ENCODE data around the gene DNAJB2. TPM values are rescaled to one million over a fixed set of nuclear protein-coding genes. Genes with fewer than 3 reads are reported as not detected.

DNAJB2 gene
- total and polyA plus RNA-seq, 2 of the 8 experiments (the other 6 are each of a cell fraction or from before 2014, with no cell fraction given) = 21.0 to 26.3 TPM

DNA sequence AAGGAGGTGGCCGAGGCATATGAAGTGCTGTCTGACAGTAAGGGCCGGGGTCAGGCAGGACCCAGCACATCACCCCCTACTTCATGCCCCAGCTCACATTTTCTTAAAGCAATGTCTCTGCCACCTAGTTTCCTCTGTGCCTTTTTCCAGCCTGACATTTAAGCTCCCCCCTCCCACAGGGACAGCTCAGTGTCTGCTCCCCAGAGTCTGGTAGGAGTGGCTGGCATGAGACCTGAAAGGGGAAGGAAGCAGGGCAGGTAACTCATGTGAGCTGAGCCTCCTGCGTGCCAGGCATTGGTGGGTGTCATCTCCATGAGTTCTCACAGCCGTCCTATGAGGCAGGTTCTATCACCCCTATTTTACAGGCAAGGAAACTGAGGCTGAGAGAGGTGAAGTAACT lies 1.5 kb downstream of the DNAJB2 start:
- no peak overlapping the region for H4K5ac ChIP-seq (ENCODE audit: insufficient read length, low read depth, low read length)
- no peak overlapping the region; the same call in 1 of the 2 replicates for H2BK15ac ChIP-seq (ENCODE audit: low read length)
- no peak overlapping the region for H4K91ac ChIP-seq (replicated peaks; ENCODE audit: insufficient read length, low read length)
- no peak overlapping the region for H2BK12ac ChIP-seq (ENCODE audit: low read depth, low read length)
- H3K23me2 ChIP-seq (ENCODE audit: low read depth, low read length) = peaks cover 8% of the 10 kb centered on the region; the same call in 1 of the 2 replicates
- H3K4me2 ChIP-seq (ENCODE audit: insufficient read depth in 1 of 2, low read depth in 2 of 2, low read length in 2 of 2) = peak overlapping the region in 1 of 2 experiments; percentile 73; a peak in 1 of 4 replicates
- H3K56ac ChIP-seq (replicated peaks; ENCODE audit: insufficient read length, low read depth, low read length) = no peak overlapping the region
- ChIA-PET CTCF (ENCODE audit: partially characterized antibody) (interaction anchor here (0.7 to 12.1 kb wide), 6 partner anchors 11 to 107 kb away, joined by 3 to 220 read pairs (median 3); partner anchors contain the start of genes DNPEP and TUBA4B), POLR2A (ENCODE audit: partially characterized antibody) (interaction anchor here (1.3 to 4.5 kb wide), 4 partner anchors 13 to 62 kb away, joined by 3 to 33 read pairs (median 16); partner anchors contain the start of genes ABCB6, GLB1L, STK16 and TUBA4A)
- H3K9me3 ChIP-seq (ENCODE audit: insufficient read depth in 2 of 2, low read depth in 1 of 2, low read length in 1 of 2) = no peaks in the 10 kb centered on the region
- H3K9ac ChIP-seq (replicated peaks in 1 of 4; ENCODE audit: extremely low read depth in 1 of 4, low read depth in 3 of 4, low read length in 3 of 4) = no peak overlapping the region
- no peak overlapping the region for H3K23ac ChIP-seq (ENCODE audit: insufficient read length)
- DNase-seq (ENCODE audit: low read depth in 1 of 2, low spot score in 2 of 2) = no peak
- 90% methylated on average over 4 of the region's 4 CpGs; no CpG with 5 or more reads in 1 of the 2 experiments for WGBS, 2 experiments (ENCODE audit: extremely low coverage in 1 of 2, insufficient coverage in 1 of 2, insufficient read length in 1 of 2, insufficient replicate concordance in 2 of 2, low coverage in 1 of 2, low lambda C conversion rate in 2 of 2, missing lambda C conversion rate in 1 of 2)
- no peaks in the 10 kb centered on the region; the same call in 1 of the 2 replicates for H3K79me1 ChIP-seq (ENCODE audit: low read depth, low read length)
- no peak overlapping the region for H2BK20ac ChIP-seq (ENCODE audit: low read length)
- H3K14ac ChIP-seq (ENCODE audit: insufficient read length) = no peak overlapping the region
- no peak overlapping the region for H2AFZ ChIP-seq (ENCODE audit: low read length)
- no peak overlapping the region for H2BK5ac ChIP-seq (ENCODE audit: low read depth, low read length)
- no peaks in the 10 kb centered on the region for H4K20me1 ChIP-seq (replicated peaks in 1 of 2; ENCODE audit: control insufficient read depth in 1 of 2, insufficient read depth in 2 of 2, low read length in 2 of 2)
- no peak for TF ChIP-seq MAFK (IDR thresholded peaks at IDR 0.05; ENCODE audit: low read depth, low read length)
- TF ChIP-seq SP4 (IDR thresholded peaks at IDR 0.05; ENCODE audit: low read length) = no peak
- no peak for TF ChIP-seq SP1 (IDR thresholded peaks at IDR 0.05; ENCODE audit: low read depth, low read length)
- TF ChIP-seq TCF12 (IDR thresholded peaks at IDR 0.05; ENCODE audit: low read depth, low read length) = no peak
- TF ChIP-seq TEAD4 (IDR thresholded peaks at IDR 0.05; ENCODE audit: low read depth, low read length) = no peak
- TF ChIP-seq, protein P1, sequence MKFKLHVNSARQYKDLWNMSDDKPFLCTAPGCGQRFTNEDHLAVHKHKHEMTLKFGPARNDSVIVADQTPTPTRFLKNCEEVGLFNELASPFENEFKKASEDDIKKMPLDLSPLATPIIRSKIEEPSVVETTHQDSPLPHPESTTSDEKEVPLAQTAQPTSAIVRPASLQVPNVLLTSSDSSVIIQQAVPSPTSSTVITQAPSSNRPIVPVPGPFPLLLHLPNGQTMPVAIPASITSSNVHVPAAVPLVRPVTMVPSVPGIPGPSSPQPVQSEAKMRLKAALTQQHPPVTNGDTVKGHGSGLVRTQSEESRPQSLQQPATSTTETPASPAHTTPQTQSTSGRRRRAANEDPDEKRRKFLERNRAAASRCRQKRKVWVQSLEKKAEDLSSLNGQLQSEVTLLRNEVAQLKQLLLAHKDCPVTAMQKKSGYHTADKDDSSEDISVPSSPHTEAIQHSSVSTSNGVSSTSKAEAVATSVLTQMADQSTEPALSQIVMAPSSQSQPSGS (IDR thresholded peaks at IDR 0.05; ENCODE audit: low read length) = no peak
- H3K4me1 ChIP-seq (replicated peaks in 1 of 4; ENCODE audit: control insufficient read depth in 3 of 4, insufficient read depth in 4 of 4, low read length in 3 of 4) = peaks cover 9 to 25% (median 14%) of the 10 kb centered on the region in 4 experiments
- H3K4me3 ChIP-seq (ENCODE audit: extremely low read depth in 1 of 4, insufficient read depth in 2 of 4, low read depth in 3 of 4, low read length in 4 of 4) = no peak overlapping the region
- H4K8ac ChIP-seq (ENCODE audit: extremely low read depth, insufficient read depth, low read length) = no peak overlapping the region
- H3K36me3 ChIP-seq (ENCODE audit: control insufficient read depth in 2 of 4, insufficient read depth in 4 of 4, low read length in 3 of 4) = peaks cover 0 to 4% (median under 1%) of the 10 kb centered on the region in 4 experiments; a peak in 3 of 8 replicates
- FAIRE-seq = no peak
- no peak overlapping the region for H2BK120ac ChIP-seq (replicated peaks; ENCODE audit: low read depth, low read length)
- H3K18ac ChIP-seq (ENCODE audit: extremely low read depth, low read length) = no peak overlapping the region
- H3K79me2 ChIP-seq (ENCODE audit: control insufficient read depth in 1 of 2, insufficient read depth in 2 of 2, low read length in 2 of 2) = no peaks in the 10 kb centered on the region
- no peak overlapping the region for H3K27ac ChIP-seq (ENCODE audit: low read depth, low read length)
- no peak overlapping the region for H2AK5ac ChIP-seq (ENCODE audit: low read depth, low read length)
- no peak overlapping the region for H3K4ac ChIP-seq (replicated peaks; ENCODE audit: insufficient read length, low read depth, low read length)
- H3K27me3 ChIP-seq (replicated peaks in 1 of 4; ENCODE audit: control insufficient read depth in 3 of 4, extremely low read depth in 1 of 4, insufficient read depth in 3 of 4, low read length in 3 of 4) = no peaks in the 10 kb centered on the region; a peak in 1 of 7 replicates

Measured in H1 (cell line).